Hepatocyte (in vitro differentiated cells): ENCODE data around the gene FBXO42. TPM values are rescaled to one million over a fixed set of nuclear protein-coding genes. Genes with fewer than 3 reads are reported as not detected.

Experiments
- DNase-seq: peaks from one replicate; pipeline ENCODE4 v3.0.0-alpha.2; 2016; ENCODE audit warnings: low spot score
- H2AFZ ChIP-seq: fragments of 200-600 bp; sonication (generic); 2 replicates; pipeline ENCODE4 v1.6.0; 2016; ENCODE audit warnings: antibody characterized with exemption, mild to moderate bottlenecking
- H3K27ac ChIP-seq: fragments of 200-600 bp; sonication (generic); 2 replicates; pipeline ENCODE4 v1.5.1; 2016; ENCODE audit warnings: mild to moderate bottlenecking
- H3K27me3 ChIP-seq: fragments of 200-600 bp; sonication (generic); 2 replicates; pipeline ENCODE4 v1.6.1; 2016
- H3K36me3 ChIP-seq: fragments of 200-600 bp; sonication (generic); replicated peaks from 2 replicates; pipeline ENCODE4 v1.5.1; 2016; ENCODE audit warnings: low read depth; ENCODE audit not compliant: insufficient read depth
- H3K4me1 ChIP-seq: fragments of 200-600 bp; sonication (generic); 2 replicates; pipeline ENCODE4 v1.5.1; 2016; ENCODE audit warnings: mild to moderate bottlenecking, moderate library complexity; ENCODE audit not compliant: insufficient read depth
- H3K4me2 ChIP-seq: fragments of 200-600 bp; sonication (generic); 2 replicates; pipeline ENCODE4 v1.6.0; 2016
- H3K4me3 ChIP-seq: fragments of 200-600 bp; sonication (generic); 2 replicates; pipeline ENCODE4 v1.5.1; 2016; ENCODE audit warnings: mild to moderate bottlenecking
- H3K79me2 ChIP-seq: fragments of 200-600 bp; sonication (generic); 2 replicates; pipeline ENCODE4 v1.6.0; 2017; ENCODE audit warnings: mild to moderate bottlenecking
- H3K9me2 ChIP-seq: fragments of 200-600 bp; sonication (generic); replicated peaks from 2 replicates; pipeline ENCODE4 v1.6.0; 2017; ENCODE audit warnings: mild to moderate bottlenecking; ENCODE audit not compliant: insufficient read depth
- H3K9me3 ChIP-seq: fragments of 200-600 bp; sonication (generic); 2 replicates; pipeline ENCODE4 v1.5.1; 2016; ENCODE audit warnings: low read depth, mild to moderate bottlenecking
- H4K20me1 ChIP-seq: fragments of 200-600 bp; sonication (generic); 2 replicates; pipeline ENCODE4 v1.6.0; 2016; ENCODE audit warnings: mild to moderate bottlenecking; ENCODE audit not compliant: insufficient read depth, poor library complexity, severe bottlenecking
- EZH2 ChIP-seq: fragments of 200-600 bp; sonication (generic); IDR thresholded peaks from 2 replicates; pipeline ENCODE4 v1.6.1; 2016; ENCODE audit warnings: antibody characterized with exemption, mild to moderate bottlenecking, borderline replicate concordance
- EZH2phosphoT487 ChIP-seq: fragments of 200-600 bp; sonication (generic); IDR thresholded peaks from one replicate; pipeline ENCODE4 v1.6.1; 2018; ENCODE audit warnings: antibody characterized with exemption, mild to moderate bottlenecking, low read depth, moderate library complexity; ENCODE audit not compliant: unreplicated experiment, severe bottlenecking
- WGBS: methylation state at CpG from one replicate; pipeline ENCODE4 v1.1.6; 2016; ENCODE audit warnings: low lambda C conversion rate; ENCODE audit errors: missing lambda C conversion rate; 5-methylcytosine and 5-hydroxymethylcytosine counted together
- polyA plus RNA-seq: library from polyadenylated mRNA; unstranded; fragments of >200 nt; fragmentation: Nextera tagmentation; extraction: Ambion mirVana; gene quantifications from 2 replicates; pipeline ENCODE4 v1.2.1, GENCODE V29; 2016
- total RNA-seq: library from RNA; depleted of rRNA; stranded (reverse); fragments of >200 nt; gene quantifications from 2 replicates; pipeline ENCODE4 v1.2.3, GENCODE V29; 2014
- TF ChIP-seq, protein P1 (sequence below): fragments of 200-600 bp; sonication (generic); IDR thresholded peaks from 2 replicates; pipeline ENCODE4 v1.5.1; 2016; ENCODE audit warnings: antibody characterized with exemption, mild to moderate bottlenecking; ENCODE audit not compliant: poor library complexity

FBXO42 gene
- total and polyA plus RNA-seq, 2 experiments from 2014 or later = 19.5 to 21.1 TPM

GRCh38 chr1:16243936-16244649 is 108.2 kb downstream of the FBXO42 start:
- no peaks in the 10 kb centered on the region for H3K36me3 ChIP-seq
- H4K20me1 ChIP-seq = no peaks in the 10 kb centered on the region
- H3K9me2 ChIP-seq = no peaks in the 10 kb centered on the region
- H2AFZ ChIP-seq = no peak overlapping the region
- H3K9me3 ChIP-seq = no peaks in the 10 kb centered on the region
- TF ChIP-seq EZH2phosphoT487 (no peak), EZH2 (no peak)
- TF ChIP-seq, protein P1, sequence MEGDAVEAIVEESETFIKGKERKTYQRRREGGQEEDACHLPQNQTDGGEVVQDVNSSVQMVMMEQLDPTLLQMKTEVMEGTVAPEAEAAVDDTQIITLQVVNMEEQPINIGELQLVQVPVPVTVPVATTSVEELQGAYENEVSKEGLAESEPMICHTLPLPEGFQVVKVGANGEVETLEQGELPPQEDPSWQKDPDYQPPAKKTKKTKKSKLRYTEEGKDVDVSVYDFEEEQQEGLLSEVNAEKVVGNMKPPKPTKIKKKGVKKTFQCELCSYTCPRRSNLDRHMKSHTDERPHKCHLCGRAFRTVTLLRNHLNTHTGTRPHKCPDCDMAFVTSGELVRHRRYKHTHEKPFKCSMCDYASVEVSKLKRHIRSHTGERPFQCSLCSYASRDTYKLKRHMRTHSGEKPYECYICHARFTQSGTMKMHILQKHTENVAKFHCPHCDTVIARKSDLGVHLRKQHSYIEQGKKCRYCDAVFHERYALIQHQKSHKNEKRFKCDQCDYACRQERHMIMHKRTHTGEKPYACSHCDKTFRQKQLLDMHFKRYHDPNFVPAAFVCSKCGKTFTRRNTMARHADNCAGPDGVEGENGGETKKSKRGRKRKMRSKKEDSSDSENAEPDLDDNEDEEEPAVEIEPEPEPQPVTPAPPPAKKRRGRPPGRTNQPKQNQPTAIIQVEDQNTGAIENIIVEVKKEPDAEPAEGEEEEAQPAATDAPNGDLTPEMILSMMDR = peak; percentile 80
- no peaks in the 10 kb centered on the region for H3K79me2 ChIP-seq
- WGBS = 40% methylated on average over 8 of the region's 8 CpGs
- H3K27me3 ChIP-seq = no peaks in the 10 kb centered on the region
- H3K4me1 ChIP-seq = peaks cover 21% of the 10 kb centered on the region
- no peak overlapping the region for H3K4me2 ChIP-seq
- peak; percentile 87 for DNase-seq
- no peak overlapping the region for H3K4me3 ChIP-seq
- no peak overlapping the region for H3K27ac ChIP-seq

DNA sequence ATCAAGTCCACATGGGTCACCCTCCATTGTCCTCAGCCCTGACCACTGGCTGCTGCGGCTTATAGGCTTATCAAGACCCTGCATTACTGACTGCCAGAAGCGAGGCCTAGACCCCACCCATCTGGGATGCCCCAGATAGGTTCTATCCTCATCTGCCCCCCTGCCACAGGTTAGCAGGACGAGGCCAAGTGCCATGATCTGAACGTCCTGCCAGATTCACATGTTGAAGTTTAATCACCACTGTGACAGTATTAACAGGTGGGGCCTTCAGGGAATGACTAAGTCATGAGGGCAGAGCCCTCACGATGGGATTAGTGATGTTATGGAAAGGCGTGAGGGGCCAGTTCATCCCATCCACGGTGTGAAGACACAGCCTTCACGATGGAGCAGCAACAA is 109.1 kb downstream of the FBXO42 start:
- Histone ChIP-seq H3K4me1 (peaks cover 13% of the 10 kb centered on the region), H3K79me2 (no peaks in the 10 kb centered on the region), H3K36me3 (no peaks in the 10 kb centered on the region), H2AFZ (no peak overlapping the region), H3K9me3 (no peaks in the 10 kb centered on the region), H3K27ac (no peak overlapping the region), H3K4me3 (no peak overlapping the region), H4K20me1 (no peaks in the 10 kb centered on the region), H3K27me3 (no peaks in the 10 kb centered on the region), H3K9me2 (no peaks in the 10 kb centered on the region), H3K4me2 (no peak overlapping the region)
- WGBS = 81% methylated on average over 8 of the region's 8 CpGs
- TF ChIP-seq EZH2 (no peak), EZH2phosphoT487 (no peak)
- TF ChIP-seq, protein P1 = no peak
- DNase-seq = no peak

GRCh38 chr1:16242556-16243214 is 109.6 kb downstream of the FBXO42 start:
- Histone ChIP-seq H4K20me1 (no peaks in the 10 kb centered on the region), H3K79me2 (no peaks in the 10 kb centered on the region), H3K36me3 (no peaks in the 10 kb centered on the region), H3K27me3 (no peaks in the 10 kb centered on the region), H3K4me2 (no peak overlapping the region), H2AFZ (no peak overlapping the region), H3K9me3 (no peaks in the 10 kb centered on the region), H3K9me2 (no peaks in the 10 kb centered on the region), H3K4me1 (peaks cover 12% of the 10 kb centered on the region), H3K27ac (no peak overlapping the region), H3K4me3 (no peak overlapping the region)
- no peak for DNase-seq
- TF ChIP-seq EZH2phosphoT487 = no peak
- TF ChIP-seq EZH2 = no peak
- 90% methylated on average over 17 of the region's 17 CpGs for WGBS

GRCh38 chr1:16241221-16241708 is 111.0 kb downstream of the FBXO42 start:
- TF ChIP-seq, protein P1 = no peak
- TF ChIP-seq EZH2phosphoT487 (no peak), EZH2 (no peak)
- Histone ChIP-seq H4K20me1 (no peaks in the 10 kb centered on the region), H3K4me1 (peaks cover 17% of the 10 kb centered on the region), H2AFZ (no peak overlapping the region), H3K4me3 (no peak overlapping the region), H3K4me2 (no peak overlapping the region), H3K36me3 (no peaks in the 10 kb centered on the region), H3K27me3 (no peaks in the 10 kb centered on the region), H3K9me2 (no peaks in the 10 kb centered on the region), H3K9me3 (no peaks in the 10 kb centered on the region), H3K79me2 (no peaks in the 10 kb centered on the region), H3K27ac (no peak overlapping the region)
- WGBS = 85% methylated on average over 10 of the region's 10 CpGs
- no peak for DNase-seq
